HCT116 (cell line): ENCODE data around the gene SLK. TPM values are rescaled to one million over a fixed set of nuclear protein-coding genes. Genes with fewer than 3 reads are reported as not detected.

ENCODE experiments used
- ATAC-seq: fragments of 200-7000 bp; cut with Tn5 transposase; 2 replicates; pipeline ENCODE4 v1.9.1; 2020; ENCODE audit warnings: mild to moderate bottlenecking, moderate library complexity
- BruUV-seq: library from RNA; stranded (reverse); fragments of 400-500 nt; replicated peaks from 2 replicates; lab custom pipeline; 2021; lab: Mats Ljungman, UMichigan
- CTCF ChIA-PET: fragments of 300-600 bp; sonication (Branson Sonifier 250); formaldehyde crosslinking; loops from one replicate; lab custom pipeline; 2021; ENCODE audit warnings: antibody characterized with exemption; lab: Charles Lee
- POLR2A ChIA-PET: fragments of 300-600, 350-600 bp; sonication (Branson Sonifier 250); formaldehyde crosslinking; loops from one replicate; lab custom pipeline; 2021; ENCODE audit warnings: antibody characterized with exemption; lab: Charles Lee
- RAD21 ChIA-PET, 2 experiments: fragments of 300-600 bp; sonication (Branson Sonifier 250); formaldehyde crosslinking; loops; one replicate each; lab custom pipeline; 2023; ENCODE audit warnings: low total read pairs in 2 of 2; ENCODE audit not compliant: uncharacterized antibody in 2 of 2, unreplicated experiment in 2 of 2, low non-redundant PET in 1 of 2; lab: Charles Lee
- DNase-seq: peaks from one replicate; pipeline ENCODE4 v3.0.0-alpha.2; 2010; ENCODE audit warnings: low read depth, low spot score
- H2AFZ ChIP-seq: fragments of 200-600 bp; shearing (Covaris generic), sonication (generic); 2 replicates; pipeline ENCODE4 v1.6.1; 2017; ENCODE audit warnings: low read depth, mixed run types, mixed read lengths, antibody characterized with exemption, low read length; ENCODE audit not compliant: poor library complexity, severe bottlenecking
- H3K27ac ChIP-seq: 2 replicates; pipeline ENCODE4 v1.5.1; 2012; ENCODE audit warnings: low read depth, low read length
- H3K27me3 ChIP-seq: fragments of 200-600 bp; sonication (generic); 2 replicates; pipeline ENCODE4 v1.6.1; 2016; ENCODE audit warnings: mixed run types, low read length, mixed read lengths; ENCODE audit not compliant: insufficient read depth
- H3K36me3 ChIP-seq, 2 experiments: fragments of 200-500 bp in 1 of 2; fragments of 200-600 bp in 1 of 2; sonication (Bioruptor generic) in 1 of 2; sonication (generic) in 1 of 2; 2 replicates each; pipeline versions ENCODE4 v1.5.1 to v1.6.1; 2014 to 2016; ENCODE audit warnings: low read length in 2 of 2, inconsistent platforms in 1 of 2, mixed read lengths in 1 of 2, mixed run types in 1 of 2; ENCODE audit not compliant: insufficient read depth in 2 of 2, control insufficient read depth in 1 of 2
- H3K4me1 ChIP-seq, 2 experiments: fragments of 200-600 bp in 1 of 2; sonication (generic) in 1 of 2; 2 replicates each; pipeline versions ENCODE4 v1.5.1 to v1.6.1; 2012 to 2017; ENCODE audit warnings: low read length in 2 of 2, inconsistent platforms in 1 of 2, mild to moderate bottlenecking in 1 of 2, mixed read lengths in 1 of 2, mixed run types in 1 of 2, moderate library complexity in 1 of 2; ENCODE audit not compliant: insufficient read depth in 2 of 2, control insufficient read depth in 1 of 2
- H3K4me2 ChIP-seq: fragments of 200-600 bp; sonication (generic); 2 replicates; pipeline ENCODE4 v1.6.1; 2017; ENCODE audit warnings: mixed run types, low read length, mixed read lengths
- H3K4me3 ChIP-seq, 2 experiments: fragments of 200-600 bp in 1 of 2; sonication (generic) in 1 of 2; replicated peaks in 1 of 2; 2 replicates each; pipeline ENCODE4 v1.5.1; 2011 to 2016; ENCODE audit warnings: low read length in 2 of 2, control low read depth in 1 of 2, low read depth in 1 of 2, mild to moderate bottlenecking in 1 of 2, mixed read lengths in 1 of 2, mixed run types in 1 of 2
- H3K79me2 ChIP-seq: fragments of 200-600 bp; sonication (generic); 2 replicates; pipeline ENCODE4 v1.6.1; 2017; ENCODE audit warnings: mild to moderate bottlenecking, mixed run types, low read length, moderate library complexity, mixed read lengths; ENCODE audit not compliant: insufficient read depth
- H3K9ac ChIP-seq: fragments of 200-600 bp; sonication (generic); 2 replicates; pipeline ENCODE4 v1.6.1; 2016; ENCODE audit warnings: low read length, mixed read lengths
- H3K9me2 ChIP-seq: fragments of 200-600 bp; sonication (generic), shearing (Covaris generic); 2 replicates; pipeline ENCODE4 v1.6.1; 2017; ENCODE audit warnings: mixed run types, mild to moderate bottlenecking, moderate library complexity; ENCODE audit not compliant: insufficient read depth
- H3K9me3 ChIP-seq, 2 experiments: fragments of 200-500 bp in 1 of 2; fragments of 200-600 bp in 1 of 2; sonication (Bioruptor generic) in 1 of 2; sonication (generic) in 1 of 2; 2 replicates each; pipeline ENCODE4 v1.6.1; 2014 to 2017; ENCODE audit warnings: low read length in 2 of 2, mixed read lengths in 2 of 2, inconsistent platforms in 1 of 2, low read depth in 1 of 2, mild to moderate bottlenecking in 1 of 2, mixed run types in 1 of 2, moderate library complexity in 1 of 2; ENCODE audit not compliant: control insufficient read depth in 1 of 2, insufficient read depth in 1 of 2
- H4K20me1 ChIP-seq: fragments of 200-600 bp; sonication (generic), shearing (Covaris generic); 2 replicates; pipeline ENCODE4 v1.6.1; 2017; ENCODE audit warnings: mixed run types, mild to moderate bottlenecking, moderate library complexity; ENCODE audit not compliant: insufficient read depth
- CBX3 ChIP-seq: IDR thresholded peaks from 2 replicates; pipeline ENCODE4 v1.6.1; 2012; ENCODE audit warnings: low read depth
- CEBPB ChIP-seq: IDR thresholded peaks from 2 replicates; pipeline ENCODE4 v1.6.1; 2012; ENCODE audit warnings: low read depth
- EGR1 ChIP-seq: IDR thresholded peaks from 2 replicates; pipeline ENCODE4 v1.6.1; 2012; ENCODE audit warnings: low read depth
- ELF1 ChIP-seq: IDR thresholded peaks from 2 replicates; pipeline ENCODE4 v1.6.1; 2012; ENCODE audit warnings: low read depth, borderline replicate concordance
- EZH2 ChIP-seq: fragments of 200-600 bp; sonication (generic); IDR thresholded peaks from 2 replicates; pipeline ENCODE4 v1.6.1; 2017; ENCODE audit warnings: antibody characterized with exemption, mixed run types
- POLR2A ChIP-seq: IDR thresholded peaks from 2 replicates; pipeline ENCODE4 v1.7.0; 2011; ENCODE audit warnings: borderline replicate concordance; ENCODE audit not compliant: insufficient read depth, insufficient read length; ENCODE audit errors: extremely low read depth
- RAD21 ChIP-seq: IDR thresholded peaks from 2 replicates; pipeline ENCODE4 v1.6.1; 2012; ENCODE audit warnings: low read depth, mild to moderate bottlenecking
- SIN3A ChIP-seq: IDR thresholded peaks from 2 replicates; pipeline ENCODE4 v1.6.1; 2012; ENCODE audit warnings: low read depth
- SP1 ChIP-seq: IDR thresholded peaks from 2 replicates; pipeline ENCODE4 v1.6.1; 2012; ENCODE audit warnings: low read depth
- SRF ChIP-seq: IDR thresholded peaks from 2 replicates; pipeline ENCODE4 v1.6.1; 2012; ENCODE audit warnings: low read depth
- ZFX ChIP-seq: fragments of 450-650 bp; IDR thresholded peaks from 2 replicates; pipeline ENCODE4 v1.6.1; 2017
- ZNF274 ChIP-seq: fragments of 200-500 bp; sonication (Bioruptor generic); IDR thresholded peaks from 2 replicates; pipeline ENCODE4 v1.6.1; 2014; ENCODE audit warnings: mild to moderate bottlenecking, low read depth, low read length, inconsistent platforms
- intact Hi-C: fragments of 100-400 bp; cut with micrococcal nuclease; formaldehyde crosslinking; loops from 2 replicates; pipeline ENCODE4 v1.10.0; 2022
- total RNA-seq: library from RNA; stranded (reverse); gene quantifications from one replicate; pipeline ENCODE4 v1.2.1, GENCODE V29; 2021; ENCODE audit not compliant: unreplicated experiment
- TF ChIP-seq, protein P1 (sequence below): IDR thresholded peaks from 2 replicates; pipeline ENCODE4 v1.6.1; 2012; ENCODE audit warnings: low read depth
- TF ChIP-seq, protein P2 (sequence below): IDR thresholded peaks from 2 replicates; pipeline ENCODE4 v1.6.1; 2012

The SLK gene
- total RNA-seq, 1 experiment from 2014 or later, result 44.2 TPM

GRCh38 chr10:103998805-103999204 lies 31.9 kb downstream of the SLK start:
- no peaks in the 10 kb centered on the region for H3K9me2 ChIP-seq
- H3K27ac ChIP-seq, result no peak overlapping the region
- POLR2A ChIA-PET, result no interaction called here
- RAD21 ChIA-PET, result no interaction called here
- no peaks in the 10 kb centered on the region for H3K27me3 ChIP-seq
- H2AFZ ChIP-seq, result no peak overlapping the region
- DNase-seq (no peak), ATAC-seq (no peak)
- 0 out of 2 replicates have a peak, but pooled peaks cover 3% of the 10 kb centered on the region for H4K20me1 ChIP-seq
- intact Hi-C loops, result no loop called here
- peaks cover 33% of the 10 kb centered on the region for H3K79me2 ChIP-seq
- no peak overlapping the region for H3K4me3 ChIP-seq
- CTCF ChIA-PET, result no interaction called here
- no peak overlapping the region for H3K4me2 ChIP-seq
- TF ChIP-seq ZNF274 (no peak), CEBPB (no peak), CBX3 (no peak), SP1 (no peak), RAD21 (no peak), SIN3A (no peak), ELF1 (no peak), EZH2 (no peak), EGR1 (no peak), POLR2A (no peak), ZFX (no peak), SRF (no peak)
- TF ChIP-seq, protein P1, sequence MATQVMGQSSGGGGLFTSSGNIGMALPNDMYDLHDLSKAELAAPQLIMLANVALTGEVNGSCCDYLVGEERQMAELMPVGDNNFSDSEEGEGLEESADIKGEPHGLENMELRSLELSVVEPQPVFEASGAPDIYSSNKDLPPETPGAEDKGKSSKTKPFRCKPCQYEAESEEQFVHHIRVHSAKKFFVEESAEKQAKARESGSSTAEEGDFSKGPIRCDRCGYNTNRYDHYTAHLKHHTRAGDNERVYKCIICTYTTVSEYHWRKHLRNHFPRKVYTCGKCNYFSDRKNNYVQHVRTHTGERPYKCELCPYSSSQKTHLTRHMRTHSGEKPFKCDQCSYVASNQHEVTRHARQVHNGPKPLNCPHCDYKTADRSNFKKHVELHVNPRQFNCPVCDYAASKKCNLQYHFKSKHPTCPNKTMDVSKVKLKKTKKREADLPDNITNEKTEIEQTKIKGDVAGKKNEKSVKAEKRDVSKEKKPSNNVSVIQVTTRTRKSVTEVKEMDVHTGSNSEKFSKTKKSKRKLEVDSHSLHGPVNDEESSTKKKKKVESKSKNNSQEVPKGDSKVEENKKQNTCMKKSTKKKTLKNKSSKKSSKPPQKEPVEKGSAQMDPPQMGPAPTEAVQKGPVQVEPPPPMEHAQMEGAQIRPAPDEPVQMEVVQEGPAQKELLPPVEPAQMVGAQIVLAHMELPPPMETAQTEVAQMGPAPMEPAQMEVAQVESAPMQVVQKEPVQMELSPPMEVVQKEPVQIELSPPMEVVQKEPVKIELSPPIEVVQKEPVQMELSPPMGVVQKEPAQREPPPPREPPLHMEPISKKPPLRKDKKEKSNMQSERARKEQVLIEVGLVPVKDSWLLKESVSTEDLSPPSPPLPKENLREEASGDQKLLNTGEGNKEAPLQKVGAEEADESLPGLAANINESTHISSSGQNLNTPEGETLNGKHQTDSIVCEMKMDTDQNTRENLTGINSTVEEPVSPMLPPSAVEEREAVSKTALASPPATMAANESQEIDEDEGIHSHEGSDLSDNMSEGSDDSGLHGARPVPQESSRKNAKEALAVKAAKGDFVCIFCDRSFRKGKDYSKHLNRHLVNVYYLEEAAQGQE, result no peak
- TF ChIP-seq, protein P2, sequence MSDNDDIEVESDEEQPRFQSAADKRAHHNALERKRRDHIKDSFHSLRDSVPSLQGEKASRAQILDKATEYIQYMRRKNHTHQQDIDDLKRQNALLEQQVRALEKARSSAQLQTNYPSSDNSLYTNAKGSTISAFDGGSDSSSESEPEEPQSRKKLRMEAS, result no peak
- H3K4me1 ChIP-seq, result no peaks in the 10 kb centered on the region
- BruUV-seq, result no TSS peak
- H3K9ac ChIP-seq, result no peak overlapping the region
- H3K36me3 ChIP-seq, result peaks cover 41 to 63% of the 10 kb centered on the region in 2 experiments
- no peaks in the 10 kb centered on the region for H3K9me3 ChIP-seq
